ENCODE data around the gene SLC5A12.
A peak's percentile ranks its signal among the peaks of the same experiment; 100 is the strongest.

The SLC5A12 gene

GRCh38 chr11:26721948-26722475 lies at the start of gene SLC5A12:
Gene SLC5A12 (minus strand): TSS chr11:26722060. CDS start chr11:26721714, 346 bp downstream.
- DNase-seq (ENCODE audit: low read depth) = no peak
- TF ChIP-seq CTCF (IDR thresholded peaks at IDR 0.05; ENCODE audit: low read depth, low read length) (no peak), MYC (IDR thresholded peaks at IDR 0.05; ENCODE audit: low read depth, low read length) (no peak), MAX (IDR thresholded peaks at IDR 0.05; ENCODE audit: low read depth, low read length) (no peak), POLR2A (IDR thresholded peaks at IDR 0.05; ENCODE audit: extremely low read depth, insufficient read length) (no peak)
- no peak within 1 kb of the TSS for H3K4me3 ChIP-seq (ENCODE audit: low read depth, low read length)

- no peak overlapping the region for H3K4me3 ChIP-seq (ENCODE audit: low read depth, low read length)
- TF ChIP-seq MAX (IDR thresholded peaks at IDR 0.05; ENCODE audit: low read depth, low read length) = no peak
- TF ChIP-seq MYC (IDR thresholded peaks at IDR 0.05; ENCODE audit: low read depth, low read length) = no peak
- TF ChIP-seq POLR2A (IDR thresholded peaks at IDR 0.05; ENCODE audit: extremely low read depth, insufficient read length) = no peak
- no peak for TF ChIP-seq CTCF (IDR thresholded peaks at IDR 0.05; ENCODE audit: low read depth, low read length)
- no peak for DNase-seq (ENCODE audit: low read depth)
These were observed 47.2 kb upstream of the SLC5A12 start for GRCh38 chr11:26769027-26769426.

- TF ChIP-seq POLR2A (IDR thresholded peaks at IDR 0.05; ENCODE audit: extremely low read depth, insufficient read length) = no peak
- no peak for TF ChIP-seq CTCF (IDR thresholded peaks at IDR 0.05; ENCODE audit: low read depth, low read length)
- TF ChIP-seq MYC (IDR thresholded peaks at IDR 0.05; ENCODE audit: low read depth, low read length) = no peak
- TF ChIP-seq MAX (IDR thresholded peaks at IDR 0.05; ENCODE audit: low read depth, low read length) = no peak
- no peak for DNase-seq (ENCODE audit: low read depth)
- no peak overlapping the region for H3K4me3 ChIP-seq (ENCODE audit: low read depth, low read length)
These were observed 45.2 kb upstream of the SLC5A12 start for GRCh38 chr11:26767060-26767459.

GRCh38 chr11:26765323-26765722 lies 43.5 kb upstream of the SLC5A12 start:
- no peak for TF ChIP-seq MYC (IDR thresholded peaks at IDR 0.05; ENCODE audit: low read depth, low read length)
- no peak for TF ChIP-seq CTCF (IDR thresholded peaks at IDR 0.05; ENCODE audit: low read depth, low read length)
- TF ChIP-seq POLR2A (IDR thresholded peaks at IDR 0.05; ENCODE audit: extremely low read depth, insufficient read length) = no peak
- no peak for TF ChIP-seq MAX (IDR thresholded peaks at IDR 0.05; ENCODE audit: low read depth, low read length)
- H3K4me3 ChIP-seq (ENCODE audit: low read depth, low read length) = no peak overlapping the region
- DNase-seq (ENCODE audit: low read depth) = peak; percentile 24

- no peak for DNase-seq (ENCODE audit: low read depth)
- H3K4me3 ChIP-seq (ENCODE audit: low read depth, low read length) = no peak overlapping the region
- TF ChIP-seq POLR2A (IDR thresholded peaks at IDR 0.05; ENCODE audit: extremely low read depth, insufficient read length) = no peak
- no peak for TF ChIP-seq MYC (IDR thresholded peaks at IDR 0.05; ENCODE audit: low read depth, low read length)
- no peak for TF ChIP-seq MAX (IDR thresholded peaks at IDR 0.05; ENCODE audit: low read depth, low read length)
- TF ChIP-seq CTCF (IDR thresholded peaks at IDR 0.05; ENCODE audit: low read depth, low read length) = no peak
These were observed 43.0 kb upstream of the SLC5A12 start for GRCh38 chr11:26764825-26765224.

Measured in NB4 (cell line).